HG03045 (cell line): ENCODE measurements around the gene GDI2.
"Not testable (repeated sequence)": the region's sequence is repeated elsewhere in the genome, so short reads cannot be mapped to it uniquely, and the experiment has no call there.

Source experiments
- ATAC-seq: cut with Tn5 transposase; IDR thresholded peaks from one replicate; pipeline ENCODE4 v1.9.1; 2021; ENCODE audit warnings: mild to moderate bottlenecking, moderate library complexity; ENCODE audit not compliant: unreplicated experiment

The GDI2 gene

GRCh38 chr10:5813341-5814109, at the start of gene GDI2:
Gene GDI2, minus strand, starts transcription at chr10:5813434. Its CDS starts 176 bp downstream, at chr10:5813258.
- peak; percentile 81 for ATAC-seq

DNA sequence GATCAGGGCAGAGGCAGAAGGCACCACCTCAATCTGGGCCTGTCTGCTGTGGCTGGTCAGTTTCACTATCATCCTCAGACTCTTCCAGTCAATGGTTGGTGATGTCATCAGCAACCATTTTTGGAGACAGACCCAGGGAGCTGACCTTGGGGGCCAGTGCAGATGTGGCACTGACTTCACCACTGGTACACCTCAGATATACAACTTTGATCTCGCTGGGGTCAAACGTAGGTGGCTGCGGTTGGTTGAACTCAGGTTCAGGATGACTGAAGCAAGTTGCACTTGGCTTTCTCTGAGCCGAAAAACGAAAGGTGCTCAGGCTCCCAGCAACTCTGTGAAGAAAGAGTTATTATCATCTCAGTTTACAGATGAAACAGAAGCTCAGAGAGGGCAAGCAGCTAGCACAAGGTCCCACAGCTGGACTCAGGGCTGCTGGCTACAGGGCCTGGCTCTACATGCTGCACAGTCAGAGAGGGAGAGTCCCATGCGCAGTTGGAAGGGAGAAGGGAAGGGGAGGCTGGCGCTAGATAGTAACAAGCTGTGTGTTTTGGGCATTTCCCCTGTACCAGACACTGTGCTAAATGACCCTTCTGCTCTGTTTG, 49.2 kb upstream of the GDI2 start:
- ATAC-seq: peak; percentile 94

DNA sequence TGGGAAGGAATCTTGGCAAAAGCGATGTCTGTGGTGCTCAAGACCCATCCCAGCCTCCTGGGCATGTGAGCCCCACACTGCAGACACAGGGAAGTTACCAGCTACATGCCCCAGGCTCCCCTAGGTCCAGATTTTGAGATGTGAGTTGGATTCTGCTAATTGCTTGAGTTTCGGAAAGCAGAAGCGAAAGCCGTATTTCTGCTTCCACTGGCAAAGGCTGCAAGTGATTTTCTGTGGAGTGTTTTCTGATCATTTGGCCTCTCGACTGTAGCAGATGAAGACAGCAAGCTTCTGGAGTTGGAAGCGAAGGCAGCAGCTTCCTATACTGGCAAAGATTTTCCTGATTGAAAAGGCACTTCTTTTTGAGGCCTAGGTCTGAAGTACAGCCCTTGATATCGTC, 46.8 kb upstream of the GDI2 start:
- no peak for ATAC-seq

DNA sequence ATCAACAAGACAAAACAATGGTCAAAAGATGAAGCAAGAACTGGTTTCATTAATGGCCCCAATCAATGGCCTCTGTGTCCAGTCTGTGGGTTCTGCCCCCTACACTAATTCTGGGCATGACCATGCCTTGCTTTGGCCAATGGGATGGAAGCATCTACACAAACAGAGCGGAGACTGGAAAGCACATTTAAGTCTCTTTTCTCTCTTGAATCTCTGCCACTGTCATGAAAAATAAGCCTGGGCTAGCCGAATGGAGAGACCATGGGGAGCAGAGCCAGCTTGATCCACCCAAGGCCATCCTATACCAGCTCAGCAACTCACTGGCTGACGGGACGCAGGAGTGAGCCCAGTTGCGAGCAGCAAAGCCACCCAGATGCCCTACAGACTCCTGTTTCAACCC, 45.6 kb upstream of the GDI2 start:
- no peak for ATAC-seq

GRCh38 chr10:5856701-5857004, 43.4 kb upstream of the GDI2 start:
- no peak for ATAC-seq

GRCh38 chr10:5855979-5856700, 42.9 kb upstream of the GDI2 start:
- ATAC-seq: no peak

- ATAC-seq: no peak
Measured at GRCh38 chr10:5854131-5854475, 40.9 kb upstream of the GDI2 start.

DNA sequence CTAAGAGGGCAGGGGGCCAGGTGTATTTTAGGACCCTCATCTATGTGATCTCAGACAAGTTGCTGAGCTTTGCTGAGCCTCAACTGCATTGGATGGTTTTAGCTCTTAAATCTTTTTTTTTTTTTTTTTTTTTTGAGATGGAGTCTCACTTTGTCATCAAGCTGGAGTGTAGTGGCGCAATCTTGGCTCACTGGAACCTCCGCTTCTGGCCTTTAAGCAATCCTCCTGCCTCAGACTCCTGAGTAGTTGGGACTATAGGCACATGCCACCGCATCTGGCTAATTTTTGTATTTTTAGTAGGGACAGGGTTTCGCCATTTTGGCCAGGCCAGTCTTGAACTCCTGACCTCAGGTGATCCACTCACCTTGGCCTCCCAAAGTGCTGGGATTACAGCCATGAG, 33.4 kb upstream of the GDI2 start:
- ATAC-seq: not testable (repeated sequence)

- no peak for ATAC-seq
Measured at GRCh38 chr10:5844345-5845055, 31.3 kb upstream of the GDI2 start.

GRCh38 chr10:5843686-5844344, 30.6 kb upstream of the GDI2 start:
- no peak for ATAC-seq

GRCh38 chr10:5841965-5842364, 28.7 kb upstream of the GDI2 start:
- no peak for ATAC-seq

- ATAC-seq: peak; percentile 73
Measured at GRCh38 chr10:5840314-5841307, 27.4 kb upstream of the GDI2 start.

DNA sequence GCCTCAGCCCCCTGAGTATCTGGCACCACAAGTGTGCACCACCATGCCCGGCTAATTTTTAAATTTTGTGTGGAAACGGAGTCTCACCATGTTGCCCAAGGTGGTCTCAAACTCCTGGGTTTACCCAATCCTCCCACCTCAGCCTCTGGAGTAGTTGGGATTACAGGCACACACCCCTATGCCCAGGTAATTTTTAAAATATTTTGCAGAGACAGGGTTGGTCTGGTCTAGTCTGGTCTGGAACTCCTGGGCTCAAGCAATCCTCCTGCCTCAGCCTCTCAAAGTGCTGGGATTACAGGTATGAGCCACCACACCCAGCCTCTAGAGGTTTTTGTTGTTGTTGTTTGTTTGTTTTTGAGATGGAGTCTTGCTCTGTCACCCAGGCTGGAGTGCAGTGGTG, 22.9 kb upstream of the GDI2 start:
- not testable (repeated sequence) for ATAC-seq

DNA sequence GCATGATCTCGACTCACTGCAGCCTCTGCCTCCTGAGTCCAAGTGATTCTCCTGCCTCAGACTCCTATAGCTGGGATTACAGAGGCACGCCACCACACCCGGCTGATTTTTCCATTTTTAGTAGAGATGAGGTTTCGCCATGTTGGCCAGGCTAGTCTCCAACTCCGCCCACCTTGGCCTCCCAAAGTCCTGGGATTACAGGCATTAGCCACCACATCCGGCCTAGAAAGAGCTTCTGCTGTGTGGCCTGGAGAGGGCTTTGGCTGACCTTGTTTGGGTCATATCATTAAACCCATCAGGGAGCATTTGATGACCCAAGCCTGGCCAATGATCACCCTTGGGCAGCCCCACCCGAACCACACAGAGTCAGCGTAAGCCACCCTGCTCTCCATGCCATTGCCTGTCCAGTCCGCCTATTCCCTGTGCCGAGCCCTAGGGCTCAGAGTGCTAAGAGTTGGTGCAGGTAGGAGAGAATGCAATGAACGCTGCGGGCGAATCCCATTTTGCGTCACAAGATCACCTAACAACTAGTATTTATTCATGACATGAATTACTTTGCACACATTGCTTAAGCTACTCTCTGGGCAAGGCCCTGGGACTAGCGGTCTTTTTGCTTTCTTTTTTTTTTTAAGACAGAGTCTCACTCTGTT, 22.3 kb upstream of the GDI2 start:
- no peak for ATAC-seq

DNA sequence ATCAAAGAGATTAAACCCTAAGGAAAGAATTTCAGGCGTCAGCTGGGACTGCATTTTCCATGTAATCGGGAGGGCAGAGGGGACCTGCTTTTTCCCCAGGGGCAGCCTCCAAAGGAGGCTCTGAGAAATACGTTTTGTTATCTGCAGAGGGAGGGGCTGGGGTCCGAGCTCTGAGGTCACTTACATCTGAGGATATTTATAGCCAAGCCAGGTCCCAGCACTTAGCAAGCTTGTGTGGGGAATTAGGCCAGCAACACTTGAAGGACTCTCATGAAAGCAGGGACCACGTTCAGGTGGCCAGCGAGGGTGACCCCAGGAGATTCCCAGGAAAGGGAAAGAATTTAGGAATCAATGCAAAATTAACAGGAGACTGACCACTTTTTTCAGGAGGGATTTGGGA, 20.6 kb upstream of the GDI2 start:
- ATAC-seq: no peak

DNA sequence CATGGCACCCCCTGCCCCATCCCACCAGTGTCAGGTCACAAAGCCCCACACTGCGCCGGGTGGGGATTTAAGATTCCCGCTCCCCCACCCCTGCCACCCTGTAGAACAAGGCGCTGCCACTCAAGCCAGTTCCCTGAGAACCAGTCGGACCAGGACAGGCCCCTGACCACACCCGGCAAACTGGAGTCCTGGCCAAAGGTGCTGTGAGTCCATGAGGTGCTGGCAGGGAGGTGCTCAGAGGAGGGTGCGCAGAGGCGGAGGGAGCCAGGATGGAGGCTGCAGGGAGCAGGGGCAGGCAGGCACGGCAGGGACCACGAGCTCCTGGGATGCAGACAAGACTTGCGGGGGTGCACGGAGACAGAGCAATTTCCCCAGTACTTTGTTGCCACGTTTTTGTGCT, 19.7 kb upstream of the GDI2 start:
- ATAC-seq: no peak

- no peak for ATAC-seq
Measured at GRCh38 chr10:5831446-5831782, 18.2 kb upstream of the GDI2 start.

DNA sequence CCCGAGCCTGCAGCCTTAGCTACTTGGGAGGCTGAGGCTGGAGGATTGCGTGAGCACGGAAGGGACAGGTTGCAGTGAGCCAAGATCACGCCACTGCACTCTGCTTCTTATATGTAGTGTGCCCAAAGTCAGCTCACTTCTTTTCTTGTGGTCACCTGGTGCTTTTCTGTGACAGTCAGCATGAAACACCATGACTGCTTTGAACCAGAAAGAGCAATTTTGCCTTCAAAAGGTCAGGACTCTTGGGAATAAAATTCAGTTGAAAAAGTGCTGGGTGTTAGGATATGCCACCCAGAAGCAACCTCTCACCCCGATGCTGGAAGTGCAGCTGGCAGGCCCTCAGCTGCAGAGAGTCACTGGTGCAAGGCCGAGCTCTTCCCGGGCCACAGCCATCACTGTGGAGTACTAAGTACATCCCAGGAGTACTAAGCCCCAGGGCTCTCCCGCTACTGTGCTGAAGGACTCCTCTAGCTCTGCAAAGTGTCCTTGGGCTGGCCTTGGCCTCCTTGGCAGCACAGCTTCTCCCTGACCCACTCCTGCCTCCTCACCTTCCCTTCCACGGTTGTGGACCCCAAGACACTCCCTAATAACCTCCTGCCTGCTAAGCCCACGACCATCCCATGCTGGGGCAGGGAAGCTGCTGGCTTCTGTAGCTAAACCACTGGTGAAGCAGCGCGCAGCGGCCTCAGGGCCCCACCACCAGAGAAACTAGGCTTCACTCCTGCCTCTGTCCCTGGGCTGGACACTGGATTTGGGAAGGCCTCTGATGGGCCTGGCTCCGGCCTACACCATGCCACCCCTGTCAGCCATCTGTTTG, 17.6 kb upstream of the GDI2 start:
- ATAC-seq: no peak

- no peak for ATAC-seq
Measured at GRCh38 chr10:5829267-5829666, 16.0 kb upstream of the GDI2 start.
